ENCODE data around the gene TGM2. TPM values are rescaled to one million over a fixed set of nuclear protein-coding genes. Genes with fewer than 3 reads are reported as not detected.

Gene TGM2
- total and polyA plus RNA-seq, 12 donors: 146 to 993 (median 463) TPM

DNA sequence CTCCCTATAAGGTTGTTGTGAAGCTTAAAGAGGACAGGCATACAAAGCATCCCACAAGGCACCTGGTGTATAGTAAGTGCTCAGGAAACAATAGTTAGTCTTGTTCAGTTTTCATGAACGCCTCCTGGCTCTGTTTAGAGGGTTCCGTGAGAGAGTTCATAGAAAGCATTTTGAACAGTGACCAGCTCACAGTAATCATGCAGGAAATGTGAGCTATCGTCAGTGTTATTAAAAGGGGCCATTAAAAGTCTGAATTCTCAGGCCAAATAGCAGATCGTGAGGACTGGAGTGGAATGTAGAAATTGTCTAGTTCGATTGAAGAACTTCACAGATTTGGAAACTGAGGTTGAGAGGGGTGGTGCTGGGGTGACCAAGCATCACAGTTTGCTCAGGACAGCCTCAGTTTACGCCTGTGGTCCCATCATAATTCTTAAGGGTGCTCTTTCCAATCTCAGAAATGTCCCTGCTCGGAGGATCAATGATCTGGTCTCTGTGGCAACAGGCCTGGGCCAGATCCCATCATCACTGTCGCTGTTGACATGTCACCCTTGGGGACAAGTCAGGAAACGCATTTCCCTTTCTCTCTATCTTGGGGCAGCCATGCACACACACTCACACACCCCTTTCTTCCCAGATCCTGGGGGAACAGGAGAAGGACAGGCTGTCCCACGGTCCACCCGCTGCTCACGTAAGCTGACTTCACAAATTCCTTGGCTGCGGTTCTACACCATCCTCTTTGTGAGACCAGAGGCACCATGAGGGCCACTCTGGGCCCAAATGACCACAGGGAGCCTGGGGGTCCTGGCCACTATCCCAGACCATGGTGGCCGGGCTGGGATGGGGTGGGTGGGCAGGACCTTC lies 7.2 kb downstream of the TGM2 start:
- Histone ChIP-seq H3K27me3 (no peaks in the 10 kb centered on the region), H3K4me3 (peak overlapping the region in 2 of 10 donors; percentile 10 to 19), H3K9me3 (no peaks in the 10 kb centered on the region), H3K27ac (peak overlapping the region; percentile 82 to 96 (median 92)), H3K36me3 (peaks cover 0 to 85% (median 38%) of the 10 kb centered on the region in 9 donors), H3K4me1 (peaks cover 52 to 100% (median 95%) of the 10 kb centered on the region in 9 donors)
- WGBS, 2 donors: 34 to 39% methylated on average over 14 of the region's 14 CpGs
- intact Hi-C loops (cut with DNase I): no loop called here
- DNase-seq: no peak
- ATAC-seq: peak in 7 of 8 donors; percentile 6 to 72 (median 39)
- no peak for TF ChIP-seq CTCF (IDR thresholded peaks at IDR 0.05)

GRCh38 chr20:38156888-38157634 lies 8.0 kb downstream of the TGM2 start:
- DNase-seq (peak; percentile 68 to 79), ATAC-seq (peak; percentile 22 to 79 (median 54))
- WGBS, 2 donors: 41 to 47% methylated on average over 11 of the region's 11 CpGs
- Histone ChIP-seq H3K36me3 (peaks cover 0 to 85% (median 42%) of the 10 kb centered on the region in 9 donors), H3K4me3 (no peak overlapping the region), H3K27ac (peak overlapping the region; percentile 82 to 96 (median 92)), H3K9me3 (no peaks in the 10 kb centered on the region), H3K4me1 (peaks cover 52 to 100% (median 95%) of the 10 kb centered on the region in 9 donors), H3K27me3 (no peaks in the 10 kb centered on the region)
- intact Hi-C loops (cut with DNase I): no loop called here
- no peak for TF ChIP-seq CTCF (IDR thresholded peaks at IDR 0.05)

GRCh38 chr20:38156280-38156679 lies 8.8 kb downstream of the TGM2 start:
- TF ChIP-seq CTCF (IDR thresholded peaks at IDR 0.05): no peak
- no peaks in the 10 kb centered on the region for H3K27me3 ChIP-seq
- no peak for ATAC-seq
- WGBS, 2 donors: 64 to 69% methylated on average over 6 of the region's 6 CpGs
- intact Hi-C loops (cut with DNase I): no loop called here
- no peak overlapping the region for H3K4me3 ChIP-seq
- H3K36me3 ChIP-seq: peaks cover 0 to 84% (median 47%) of the 10 kb centered on the region in 9 donors
- peaks cover 56 to 100% (median 95%) of the 10 kb centered on the region in 9 donors for H3K4me1 ChIP-seq
- DNase-seq: no peak
- H3K9me3 ChIP-seq: no peaks in the 10 kb centered on the region
- H3K27ac ChIP-seq: peak overlapping the region; percentile 82 to 96 (median 92)

GRCh38 chr20:38155811-38156210 lies 9.3 kb downstream of the TGM2 start:
- Histone ChIP-seq H3K4me3 (no peak overlapping the region), H3K27ac (peak overlapping the region; percentile 82 to 96 (median 92)), H3K36me3 (peaks cover 0 to 84% (median 50%) of the 10 kb centered on the region in 9 donors), H3K27me3 (no peaks in the 10 kb centered on the region), H3K4me1 (peaks cover 56 to 100% (median 97%) of the 10 kb centered on the region in 9 donors), H3K9me3 (no peaks in the 10 kb centered on the region)
- intact Hi-C loops (cut with DNase I): no loop called here
- no peak for TF ChIP-seq CTCF (IDR thresholded peaks at IDR 0.05)
- DNase-seq (no peak), ATAC-seq (no peak)
- 85 to 86% methylated on average over 13 of the region's 13 CpGs for WGBS, 2 donors
